Vagina (tissue), 2 donors: ENCODE results near the gene OLIG3.

ENCODE experiments used
- CTCF ChIP-seq, 3 experiments: fragments of 450-650 bp in 2 of 3; fragments of 200-600 bp in 1 of 3; sonication (generic) in 1 of 3; IDR thresholded peaks; one replicate each; pipeline ENCODE4 v1.5.1; 2017 to 2019; ENCODE audit warnings: antibody characterized with exemption in 3 of 3, mild to moderate bottlenecking in 2 of 3, moderate library complexity in 2 of 3
- POLR2A ChIP-seq, 2 donors: fragments of 450-650 bp; IDR thresholded peaks; one replicate each; pipeline ENCODE4 v1.6.1; 2017; ENCODE audit warnings: antibody characterized with exemption in 2 of 2, mild to moderate bottlenecking in 2 of 2, moderate library complexity in 2 of 2
- POLR2AphosphoS5 ChIP-seq, 2 donors: sonication (generic); formaldehyde crosslinking; IDR thresholded peaks; one replicate each; pipeline ENCODE4 v1.9.0; 2017; ENCODE audit warnings: antibody characterized with exemption in 2 of 2, mild to moderate bottlenecking in 2 of 2, low read depth in 1 of 2; ENCODE audit not compliant: insufficient read depth in 1 of 2

- no peak for TF ChIP-seq CTCF (IDR thresholded peaks at IDR 0.05)
- TF ChIP-seq POLR2A (IDR thresholded peaks at IDR 0.05): no peak
- no peak for TF ChIP-seq POLR2AphosphoS5 (IDR thresholded peaks at IDR 0.05; ENCODE audit: insufficient read depth in 1 of 2, low read depth in 1 of 2)
Observed at GRCh38 chr6:137491478-137491877, 2.7 kb downstream of the OLIG3 start.
